Stimulated activated CD4-positive, alpha-beta T cell treated with anti-CD3 and anti-CD28 coated beads, TNF-alpha, amount 100 ng/mL, for 48 hours (primary cell): ENCODE results near the gene CRYBB2.
"Not testable (repeated sequence)": the region's sequence is repeated elsewhere in the genome, so short reads cannot be mapped to it uniquely, and the experiment has no call there.

Experiments
- DNase-seq, 3 donors: peaks; one replicate each; pipeline ENCODE4 v3.0.0-alpha.2; 2020; ENCODE audit warnings: low read depth in 3 of 3

The CRYBB2 gene

DNA sequence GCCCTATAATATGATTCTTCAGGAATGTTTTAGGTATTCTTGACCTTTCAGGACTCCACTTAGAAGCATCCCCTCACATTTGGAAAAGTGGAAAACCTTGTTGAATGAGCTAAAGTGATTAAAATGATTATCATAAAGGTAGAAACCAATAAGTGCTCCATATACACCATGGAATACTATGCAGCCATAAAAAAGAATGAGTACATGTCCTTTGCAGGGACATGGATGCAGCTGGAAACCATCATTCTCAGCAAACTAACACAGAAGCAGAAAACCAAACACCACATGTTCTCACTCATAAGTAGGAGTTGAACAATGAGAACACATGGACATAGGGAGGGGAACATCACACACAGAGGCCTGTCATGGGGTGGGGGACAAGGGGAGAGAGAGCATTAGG is 14.3 kb downstream of the CRYBB2 start:
- not testable (repeated sequence) for DNase-seq

DNA sequence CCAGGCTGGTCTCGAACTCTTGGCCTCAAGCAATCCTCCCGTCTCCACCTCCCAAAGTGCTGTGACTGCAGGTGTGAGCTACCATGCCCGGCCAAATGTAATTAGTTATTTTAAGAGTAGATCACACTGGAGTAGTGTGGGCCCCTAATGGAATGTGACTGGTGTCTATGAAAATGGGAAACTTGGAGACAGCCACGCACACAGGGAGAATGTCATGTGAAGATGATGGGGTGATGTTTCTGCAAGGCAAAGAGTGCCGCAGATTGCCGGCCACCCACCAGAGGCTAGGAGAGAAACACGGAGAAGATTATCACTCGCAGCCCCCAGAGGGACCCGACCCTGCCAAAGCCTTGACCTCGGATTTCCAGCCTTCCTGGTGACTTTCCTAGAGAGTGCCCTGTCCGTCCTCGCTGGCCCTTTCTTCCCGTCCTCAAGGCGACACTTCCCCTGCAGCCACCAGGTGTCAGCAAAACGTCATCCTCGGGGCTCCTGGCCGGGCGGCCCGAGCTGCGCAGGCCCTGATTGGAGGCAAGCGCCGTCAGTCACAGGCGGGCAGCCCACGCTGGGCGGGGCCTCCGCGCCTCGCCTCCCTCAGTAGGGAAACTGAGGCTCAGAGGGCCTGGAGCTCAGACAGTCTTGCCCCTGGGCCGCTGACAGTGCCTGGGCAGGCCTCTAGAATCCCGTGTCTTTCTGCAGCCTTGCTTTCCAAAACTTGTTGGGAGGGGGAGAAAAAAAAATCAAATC is 16.3 kb downstream of the CRYBB2 start:
- DNase-seq: peak; percentile 53 to 62 (median 61)

DNA sequence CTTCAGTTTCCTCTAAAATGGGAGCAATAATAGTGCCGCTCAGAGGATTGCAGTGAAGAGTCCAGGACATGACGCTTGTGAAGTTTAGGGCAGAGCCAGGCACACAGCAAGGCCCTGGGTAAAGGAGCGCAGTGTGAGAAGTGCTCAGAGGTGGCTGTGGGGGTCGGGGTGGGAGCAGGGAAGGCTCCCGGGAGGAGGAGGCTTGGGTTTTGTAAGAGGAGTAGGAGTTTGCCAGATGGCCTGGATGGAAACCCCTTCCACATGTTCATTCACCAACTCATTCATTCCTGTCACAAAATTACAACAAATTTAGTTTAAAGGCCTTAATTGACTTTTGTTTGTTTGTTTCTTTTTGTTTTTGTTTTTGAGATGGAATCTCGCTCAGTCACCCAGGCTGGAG is 17.0 kb downstream of the CRYBB2 start:
- DNase-seq: no peak

DNA sequence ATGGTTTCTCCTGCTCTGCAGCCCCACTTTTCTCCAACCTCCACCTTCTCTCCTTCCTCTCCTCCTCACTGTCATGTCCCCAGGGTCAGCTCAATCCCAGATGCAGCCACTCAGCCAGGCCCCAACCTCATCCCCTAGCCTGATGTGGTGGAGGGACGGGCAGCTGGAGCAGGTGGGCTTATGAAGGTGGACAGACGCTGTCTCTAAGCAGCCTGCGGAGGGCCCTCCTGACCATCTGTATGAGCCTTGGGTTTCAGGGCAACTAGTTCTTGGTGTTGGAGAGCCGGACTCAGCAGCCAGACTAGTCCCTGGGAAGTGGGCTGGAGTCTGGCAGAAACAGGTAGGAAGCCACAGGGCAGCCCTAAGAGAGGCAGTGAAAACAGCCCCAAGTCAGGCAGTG is 18.1 kb downstream of the CRYBB2 start:
- no peak for DNase-seq

DNA sequence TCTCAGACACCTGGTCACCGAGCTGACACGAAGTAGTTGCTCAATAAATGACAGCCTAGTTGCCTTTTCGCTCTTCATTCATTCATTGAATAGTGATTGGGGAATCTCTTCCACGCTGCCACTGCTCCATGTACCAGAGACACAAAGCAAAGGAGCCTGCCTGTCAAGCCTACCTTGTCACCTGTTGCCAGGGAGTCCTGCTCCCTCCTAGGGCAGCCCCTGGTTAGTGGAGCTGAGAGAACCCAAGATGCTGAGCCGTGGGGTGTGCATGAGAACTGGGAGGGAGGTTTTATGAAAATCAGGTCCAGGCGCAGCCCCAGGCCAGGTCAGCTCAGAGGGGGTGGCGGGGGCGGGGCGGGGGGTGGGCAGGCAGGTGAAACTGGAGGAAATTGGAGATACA is 18.6 kb downstream of the CRYBB2 start:
- not testable (repeated sequence) for DNase-seq

DNA sequence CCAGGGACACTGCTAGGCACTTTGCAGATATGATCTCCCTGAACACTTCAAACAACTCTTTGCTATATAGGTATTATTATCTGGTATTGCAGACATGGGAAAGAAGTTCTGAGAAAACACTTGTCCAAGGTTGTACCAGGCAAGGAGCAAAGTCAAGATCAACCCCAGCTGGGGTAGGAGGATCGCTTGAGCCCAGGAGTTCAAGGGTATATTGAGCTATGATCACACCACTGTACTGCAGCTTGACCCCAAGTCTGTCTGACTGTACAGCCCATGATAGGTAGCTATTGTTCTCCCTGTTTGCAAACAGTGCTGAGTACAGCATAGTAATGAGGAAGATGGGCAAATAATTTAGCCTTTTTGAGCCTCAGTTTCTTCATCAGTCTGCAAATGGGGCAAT is 35.7 kb downstream of the CRYBB2 start:
- not testable (repeated sequence) for DNase-seq

DNA sequence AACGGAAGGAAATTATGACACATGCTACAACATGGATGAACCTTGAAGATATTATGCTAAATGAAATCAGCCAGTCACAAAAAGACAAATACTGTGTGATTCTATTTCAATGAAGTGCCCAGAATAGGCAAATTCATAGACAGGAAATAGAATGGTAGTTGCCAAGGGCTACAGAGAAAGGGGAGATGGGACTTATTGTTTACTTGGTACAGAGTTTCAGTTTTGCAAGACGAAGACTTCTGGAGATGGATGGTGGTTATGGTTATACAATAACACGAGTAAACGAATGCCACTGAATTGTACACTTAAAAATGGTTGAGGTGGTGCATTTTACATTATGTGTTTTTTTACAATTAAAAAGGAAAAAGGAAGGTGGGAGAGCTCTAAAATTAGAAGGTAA is 48.1 kb downstream of the CRYBB2 start:
- DNase-seq: not testable (repeated sequence)

DNA sequence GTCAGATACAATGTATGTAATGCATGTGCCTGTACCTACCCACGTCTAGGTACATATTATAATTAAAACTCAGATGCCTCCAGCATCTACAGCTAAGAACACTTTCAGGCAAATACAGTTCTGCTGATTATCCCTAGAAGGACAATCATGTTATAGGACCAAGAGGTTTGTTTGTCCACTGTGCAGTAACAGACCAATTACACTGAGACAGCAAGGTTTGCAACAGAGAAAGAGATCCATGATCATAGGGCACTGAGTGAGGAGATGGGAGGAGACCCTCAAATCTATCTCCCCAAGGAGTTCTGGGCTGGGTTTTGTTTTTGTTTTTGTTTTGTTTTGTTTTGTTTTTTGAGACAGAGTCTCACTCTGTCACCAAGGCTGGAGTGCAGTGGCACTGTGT is 49.5 kb downstream of the CRYBB2 start:
- DNase-seq: not testable (repeated sequence)

DNA sequence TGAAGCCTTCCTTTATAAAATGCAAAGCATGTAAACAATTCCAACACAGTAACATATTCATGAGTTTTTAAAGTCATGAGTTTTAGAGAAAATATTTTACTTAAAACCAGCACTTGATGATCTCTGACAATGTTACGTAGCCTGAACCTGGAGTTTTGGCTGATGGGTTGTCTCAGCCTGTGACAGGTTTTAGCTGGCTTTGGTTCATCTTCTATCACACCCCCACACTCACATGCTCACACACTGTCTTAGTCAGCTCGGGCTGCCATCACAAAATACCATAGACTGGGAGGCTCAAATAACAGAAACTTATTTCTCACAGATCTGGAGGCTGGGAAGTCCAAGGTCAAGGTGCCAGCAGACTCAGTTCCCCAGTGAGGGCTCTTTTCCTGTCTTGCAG is 50.6 kb downstream of the CRYBB2 start:
- DNase-seq: not testable (repeated sequence)

DNA sequence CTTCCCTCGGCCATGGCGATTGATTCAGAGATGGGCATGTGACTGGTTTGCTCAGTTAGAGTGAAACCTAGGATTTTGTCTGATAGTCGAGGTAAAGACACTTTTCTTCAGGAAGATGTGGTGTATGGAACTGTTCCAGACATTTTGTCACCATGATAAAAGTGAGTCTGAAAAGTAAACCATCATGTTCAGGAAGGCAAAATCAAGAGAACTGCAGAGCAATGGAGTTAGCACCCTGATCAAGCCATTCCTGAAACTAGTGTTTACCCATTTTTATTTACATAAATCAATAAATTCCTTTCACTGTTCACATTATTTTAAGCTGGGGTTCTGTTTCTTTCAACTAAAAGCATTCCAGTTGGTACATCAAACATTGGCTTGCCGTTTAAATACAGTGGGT is 53.8 kb downstream of the CRYBB2 start:
- not testable (repeated sequence) for DNase-seq

DNA sequence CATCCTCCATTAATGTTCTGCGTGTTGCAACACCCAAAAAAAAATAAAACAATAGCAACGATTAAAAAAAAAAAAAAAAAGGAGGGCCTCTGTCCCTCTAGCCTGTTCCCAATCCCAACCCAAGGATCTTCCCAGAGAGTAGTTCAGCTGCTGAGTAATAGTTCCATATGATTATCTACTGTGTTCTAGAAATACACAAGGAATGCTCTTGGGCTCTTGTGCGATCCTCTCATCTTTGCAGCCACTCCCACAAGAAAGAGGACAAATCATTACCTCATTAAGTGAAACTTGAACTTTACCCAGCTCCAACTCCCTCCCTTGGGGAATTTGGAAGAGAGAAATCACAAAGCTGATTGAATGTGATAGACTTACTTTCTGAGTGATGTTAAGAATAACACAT is 54.5 kb downstream of the CRYBB2 start:
- DNase-seq: not testable (repeated sequence)

DNA sequence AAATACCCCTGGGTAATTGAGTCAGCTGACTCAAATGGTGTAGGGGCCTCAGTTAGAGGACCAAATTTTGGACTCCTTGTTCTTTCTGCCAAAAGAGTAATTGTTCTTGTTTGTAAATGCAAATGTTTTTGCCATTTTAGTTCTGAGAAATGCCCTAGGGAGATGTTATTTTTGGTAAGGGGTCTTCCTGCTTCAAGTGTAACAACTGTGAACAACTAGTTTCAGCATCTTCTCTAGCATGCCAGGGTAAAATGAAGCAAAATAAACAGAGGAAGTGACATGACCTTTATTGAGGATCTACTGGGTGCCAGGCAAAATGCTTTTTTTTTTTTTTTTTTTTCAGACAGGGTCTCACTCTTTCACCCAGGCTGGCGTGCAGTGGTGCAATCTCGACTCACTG is 60.7 kb downstream of the CRYBB2 start:
- DNase-seq: not testable (repeated sequence)
